Measurements from ENCODE around the gene RYR2. TPM values are rescaled to one million over a fixed set of nuclear protein-coding genes. Genes with fewer than 3 reads are reported as not detected.

RYR2 gene
- total and polyA plus RNA-seq, 2 experiments from 2014 or later, result 0.50 to 0.95 TPM

DNA sequence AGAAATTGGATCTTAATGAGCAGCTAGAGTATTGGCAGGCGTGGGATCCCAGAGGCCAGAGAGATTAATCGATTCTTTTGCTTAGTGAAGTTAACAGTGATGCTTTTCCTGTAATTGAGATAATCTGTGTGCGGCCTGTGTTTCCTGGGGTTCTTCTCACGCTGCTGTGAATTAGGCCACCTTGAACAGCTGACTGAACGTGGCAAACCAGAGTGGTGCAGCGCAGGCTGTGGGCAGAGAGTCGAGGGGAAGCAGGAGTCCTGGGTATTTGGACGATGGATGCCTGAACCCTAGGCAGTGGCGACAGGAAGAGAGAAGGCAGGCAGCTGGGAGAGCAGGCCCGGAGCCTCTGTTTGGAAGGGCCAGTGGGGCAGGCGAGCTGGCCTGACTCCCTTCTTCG lies 51.7 kb downstream of the RYR2 start:
- H3K79me2 ChIP-seq, result no peaks in the 10 kb centered on the region
- H3K36me3 ChIP-seq (replicated peaks; ENCODE audit: insufficient read depth, low read depth), result no peaks in the 10 kb centered on the region
- no peak overlapping the region for H2AFZ ChIP-seq
- H3K9me2 ChIP-seq (replicated peaks; ENCODE audit: insufficient read depth), result no peaks in the 10 kb centered on the region
- no peak overlapping the region for H3K27ac ChIP-seq
- H3K27me3 ChIP-seq, result no peaks in the 10 kb centered on the region
- H3K4me3 ChIP-seq, result no peak overlapping the region
- DNase-seq (ENCODE audit: low spot score), result no peak
- no peaks in the 10 kb centered on the region for H4K20me1 ChIP-seq (ENCODE audit: insufficient read depth, poor library complexity, severe bottlenecking)
- H3K9me3 ChIP-seq (ENCODE audit: low read depth), result no peaks in the 10 kb centered on the region
- H3K4me1 ChIP-seq (ENCODE audit: insufficient read depth), result no peaks in the 10 kb centered on the region
- no peak overlapping the region for H3K4me2 ChIP-seq
- 88% methylated on average over 12 of the region's 12 CpGs for WGBS (ENCODE audit: low lambda C conversion rate, missing lambda C conversion rate)
- TF ChIP-seq EZH2phosphoT487 (IDR thresholded peaks at IDR 0.05; ENCODE audit: low read depth, severe bottlenecking, unreplicated experiment) (no peak), EZH2 (IDR thresholded peaks at IDR 0.05; ENCODE audit: borderline replicate concordance) (no peak)
- TF ChIP-seq, protein P1, sequence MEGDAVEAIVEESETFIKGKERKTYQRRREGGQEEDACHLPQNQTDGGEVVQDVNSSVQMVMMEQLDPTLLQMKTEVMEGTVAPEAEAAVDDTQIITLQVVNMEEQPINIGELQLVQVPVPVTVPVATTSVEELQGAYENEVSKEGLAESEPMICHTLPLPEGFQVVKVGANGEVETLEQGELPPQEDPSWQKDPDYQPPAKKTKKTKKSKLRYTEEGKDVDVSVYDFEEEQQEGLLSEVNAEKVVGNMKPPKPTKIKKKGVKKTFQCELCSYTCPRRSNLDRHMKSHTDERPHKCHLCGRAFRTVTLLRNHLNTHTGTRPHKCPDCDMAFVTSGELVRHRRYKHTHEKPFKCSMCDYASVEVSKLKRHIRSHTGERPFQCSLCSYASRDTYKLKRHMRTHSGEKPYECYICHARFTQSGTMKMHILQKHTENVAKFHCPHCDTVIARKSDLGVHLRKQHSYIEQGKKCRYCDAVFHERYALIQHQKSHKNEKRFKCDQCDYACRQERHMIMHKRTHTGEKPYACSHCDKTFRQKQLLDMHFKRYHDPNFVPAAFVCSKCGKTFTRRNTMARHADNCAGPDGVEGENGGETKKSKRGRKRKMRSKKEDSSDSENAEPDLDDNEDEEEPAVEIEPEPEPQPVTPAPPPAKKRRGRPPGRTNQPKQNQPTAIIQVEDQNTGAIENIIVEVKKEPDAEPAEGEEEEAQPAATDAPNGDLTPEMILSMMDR (IDR thresholded peaks at IDR 0.05; ENCODE audit: poor library complexity), result no peak

DNA sequence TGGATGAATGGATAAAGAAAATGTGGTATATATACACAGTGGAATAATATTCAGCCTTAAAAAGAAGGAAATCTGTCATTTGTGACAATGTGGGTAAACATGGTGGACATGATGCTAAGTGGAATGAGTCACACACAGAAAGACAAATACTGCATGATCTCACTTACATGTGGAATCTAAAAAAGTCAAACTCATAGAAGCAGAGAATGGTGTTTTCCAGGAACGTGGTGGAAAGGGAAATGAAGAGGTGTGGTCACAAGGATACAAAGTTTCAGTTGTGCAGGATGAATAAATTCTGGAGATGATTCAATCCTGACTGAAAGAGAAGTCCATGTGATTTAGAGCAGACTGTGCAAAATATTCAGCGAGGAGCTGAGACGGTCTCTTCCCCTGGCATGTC lies 56.6 kb downstream of the RYR2 start:
- no peaks in the 10 kb centered on the region for H3K27me3 ChIP-seq
- H3K79me2 ChIP-seq, result no peaks in the 10 kb centered on the region
- H3K27ac ChIP-seq, result no peak overlapping the region
- 76% methylated on average over 3 of the region's 3 CpGs for WGBS (ENCODE audit: low lambda C conversion rate, missing lambda C conversion rate)
- H3K4me3 ChIP-seq, result no peak overlapping the region
- H3K9me3 ChIP-seq (ENCODE audit: low read depth), result no peaks in the 10 kb centered on the region
- H3K36me3 ChIP-seq (replicated peaks; ENCODE audit: insufficient read depth, low read depth), result no peaks in the 10 kb centered on the region
- TF ChIP-seq EZH2phosphoT487 (IDR thresholded peaks at IDR 0.05; ENCODE audit: low read depth, severe bottlenecking, unreplicated experiment), result no peak
- H2AFZ ChIP-seq, result no peak overlapping the region
- no peaks in the 10 kb centered on the region for H4K20me1 ChIP-seq (ENCODE audit: insufficient read depth, poor library complexity, severe bottlenecking)
- H3K4me1 ChIP-seq (ENCODE audit: insufficient read depth), result no peaks in the 10 kb centered on the region
- H3K9me2 ChIP-seq (replicated peaks; ENCODE audit: insufficient read depth), result no peaks in the 10 kb centered on the region
- no peak overlapping the region for H3K4me2 ChIP-seq
- DNase-seq (ENCODE audit: low spot score), result no peak

DNA sequence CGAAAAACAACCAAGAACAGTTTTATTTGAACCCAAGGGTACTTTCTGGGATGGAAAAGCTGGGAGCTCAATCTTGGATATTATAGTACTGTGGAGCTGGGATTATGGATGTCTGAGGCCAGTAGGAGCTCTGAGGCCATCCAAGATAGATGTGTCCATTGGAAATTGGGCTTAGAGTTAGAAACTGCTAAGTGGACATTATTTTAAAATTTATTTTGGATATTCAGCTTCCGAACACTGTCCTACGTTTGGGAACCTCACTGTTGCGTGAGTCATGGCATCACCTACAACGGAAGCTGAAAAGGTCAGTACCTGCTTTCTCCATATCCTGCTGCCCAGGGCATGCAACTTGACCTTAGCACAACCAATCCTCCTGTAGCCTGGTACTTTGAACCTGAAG lies 61.0 kb downstream of the RYR2 start:
- WGBS (ENCODE audit: low lambda C conversion rate, missing lambda C conversion rate), result 95% methylated on average over 5 of the region's 5 CpGs

DNA sequence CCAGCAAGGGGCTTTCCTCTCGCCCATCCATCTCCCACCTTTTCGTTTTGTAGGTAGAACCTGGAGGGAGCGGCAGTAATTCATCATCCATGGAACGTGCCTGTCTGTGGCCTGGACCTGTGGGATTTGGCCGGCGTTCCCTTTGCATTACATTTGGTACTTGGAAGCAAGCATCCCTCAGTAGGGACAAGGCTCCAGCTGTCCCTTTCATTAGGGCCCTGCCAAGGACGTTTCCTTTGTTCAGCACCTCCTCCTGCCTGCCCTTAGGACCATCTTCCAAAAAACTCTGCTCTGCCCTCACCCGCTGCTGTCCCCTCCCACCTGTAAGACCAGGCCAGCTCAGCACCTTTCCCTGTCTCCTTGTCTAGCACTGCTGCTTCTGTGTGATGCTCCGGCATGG lies 62.1 kb downstream of the RYR2 start:
- 90% methylated on average over 9 of the region's 9 CpGs for WGBS (ENCODE audit: low lambda C conversion rate, missing lambda C conversion rate)
- H3K4me3 ChIP-seq, result no peak overlapping the region
- no peaks in the 10 kb centered on the region for H3K36me3 ChIP-seq (replicated peaks; ENCODE audit: insufficient read depth, low read depth)
- H3K4me1 ChIP-seq (ENCODE audit: insufficient read depth), result no peaks in the 10 kb centered on the region
- H4K20me1 ChIP-seq (ENCODE audit: insufficient read depth, poor library complexity, severe bottlenecking), result no peaks in the 10 kb centered on the region
- H3K4me2 ChIP-seq, result no peak overlapping the region
- no peaks in the 10 kb centered on the region for H3K9me3 ChIP-seq (ENCODE audit: low read depth)
- TF ChIP-seq, protein P1 (IDR thresholded peaks at IDR 0.05; ENCODE audit: poor library complexity), result no peak
- TF ChIP-seq EZH2phosphoT487 (IDR thresholded peaks at IDR 0.05; ENCODE audit: low read depth, severe bottlenecking, unreplicated experiment) (no peak), EZH2 (IDR thresholded peaks at IDR 0.05; ENCODE audit: borderline replicate concordance) (no peak)
- no peaks in the 10 kb centered on the region for H3K27me3 ChIP-seq
- H3K27ac ChIP-seq, result no peak overlapping the region
- H3K79me2 ChIP-seq, result no peaks in the 10 kb centered on the region
- H2AFZ ChIP-seq, result no peak overlapping the region
- no peaks in the 10 kb centered on the region for H3K9me2 ChIP-seq (replicated peaks; ENCODE audit: insufficient read depth)
- no peak for DNase-seq (ENCODE audit: low spot score)

More for the DNA sequence above, 61.0 kb downstream of the RYR2 start:
- no peaks in the 10 kb centered on the region for H3K79me2 ChIP-seq
- no peaks in the 10 kb centered on the region for H3K9me3 ChIP-seq (ENCODE audit: low read depth)
- no peak overlapping the region for H3K4me3 ChIP-seq
- no peaks in the 10 kb centered on the region for H4K20me1 ChIP-seq (ENCODE audit: insufficient read depth, poor library complexity, severe bottlenecking)
- DNase-seq (ENCODE audit: low spot score), result no peak
- no peak for TF ChIP-seq EZH2 (IDR thresholded peaks at IDR 0.05; ENCODE audit: borderline replicate concordance)
- no peaks in the 10 kb centered on the region for H3K36me3 ChIP-seq (replicated peaks; ENCODE audit: insufficient read depth, low read depth)
- H3K27me3 ChIP-seq, result no peaks in the 10 kb centered on the region
- H2AFZ ChIP-seq, result no peak overlapping the region
- no peaks in the 10 kb centered on the region for H3K4me1 ChIP-seq (ENCODE audit: insufficient read depth)
- H3K9me2 ChIP-seq (replicated peaks; ENCODE audit: insufficient read depth), result no peaks in the 10 kb centered on the region
- H3K27ac ChIP-seq, result no peak overlapping the region
- H3K4me2 ChIP-seq, result no peak overlapping the region

Measured in hepatocyte (in vitro differentiated cells).